Activated T-cell treated with anti-CD3 and anti-CD28 coated beads, Interleukin-2, amount 50 U/mL, for 4 hours (primary cell): ENCODE results near the gene PPIL4. TPM values are rescaled to one million over a fixed set of nuclear protein-coding genes. Genes with fewer than 3 reads are reported as not detected.
A peak's percentile ranks its signal among the peaks of the same experiment; 100 is the strongest.

Experiments used
- ATAC-seq, 2 donors: fragments of 200-7000 bp; cut with Tn5 transposase; one replicate each; pipeline ENCODE4 v1.10.0; 2021
- DNase-seq: peaks from one replicate; pipeline ENCODE4 v3.0.0-alpha.2; 2020
- H3K27me3 Mint-ChIP-seq: one replicate; pipeline ENCODE4 v1.8.0; 2021; ENCODE audit warnings: low read depth, mixed read lengths
- H3K36me3 Mint-ChIP-seq: one replicate; pipeline ENCODE4 v1.8.0; 2022; ENCODE audit warnings: mixed read lengths; ENCODE audit not compliant: insufficient read depth
- H3K4me1 Mint-ChIP-seq: one replicate; pipeline ENCODE4 v1.8.0; 2021; ENCODE audit warnings: low read depth, mixed read lengths
- H3K4me3 Mint-ChIP-seq: one replicate; pipeline ENCODE4 v1.8.0; 2021; ENCODE audit warnings: mild to moderate bottlenecking, moderate library complexity, mixed read lengths
- H3K9me3 Mint-ChIP-seq: one replicate; pipeline ENCODE4 v1.8.0; 2021; ENCODE audit warnings: mixed read lengths
- total RNA-seq, 3 donors: library from RNA; stranded (reverse); gene quantifications; one replicate each; pipeline ENCODE4 v1.2.1, GENCODE V29; 2021

Gene PPIL4, protein sequence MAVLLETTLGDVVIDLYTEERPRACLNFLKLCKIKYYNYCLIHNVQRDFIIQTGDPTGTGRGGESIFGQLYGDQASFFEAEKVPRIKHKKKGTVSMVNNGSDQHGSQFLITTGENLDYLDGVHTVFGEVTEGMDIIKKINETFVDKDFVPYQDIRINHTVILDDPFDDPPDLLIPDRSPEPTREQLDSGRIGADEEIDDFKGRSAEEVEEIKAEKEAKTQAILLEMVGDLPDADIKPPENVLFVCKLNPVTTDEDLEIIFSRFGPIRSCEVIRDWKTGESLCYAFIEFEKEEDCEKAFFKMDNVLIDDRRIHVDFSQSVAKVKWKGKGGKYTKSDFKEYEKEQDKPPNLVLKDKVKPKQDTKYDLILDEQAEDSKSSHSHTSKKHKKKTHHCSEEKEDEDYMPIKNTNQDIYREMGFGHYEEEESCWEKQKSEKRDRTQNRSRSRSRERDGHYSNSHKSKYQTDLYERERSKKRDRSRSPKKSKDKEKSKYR
- total RNA-seq, result 10 to 100 TPM; 19.7 to 22.2 (median 21.9) TPM

DNA sequence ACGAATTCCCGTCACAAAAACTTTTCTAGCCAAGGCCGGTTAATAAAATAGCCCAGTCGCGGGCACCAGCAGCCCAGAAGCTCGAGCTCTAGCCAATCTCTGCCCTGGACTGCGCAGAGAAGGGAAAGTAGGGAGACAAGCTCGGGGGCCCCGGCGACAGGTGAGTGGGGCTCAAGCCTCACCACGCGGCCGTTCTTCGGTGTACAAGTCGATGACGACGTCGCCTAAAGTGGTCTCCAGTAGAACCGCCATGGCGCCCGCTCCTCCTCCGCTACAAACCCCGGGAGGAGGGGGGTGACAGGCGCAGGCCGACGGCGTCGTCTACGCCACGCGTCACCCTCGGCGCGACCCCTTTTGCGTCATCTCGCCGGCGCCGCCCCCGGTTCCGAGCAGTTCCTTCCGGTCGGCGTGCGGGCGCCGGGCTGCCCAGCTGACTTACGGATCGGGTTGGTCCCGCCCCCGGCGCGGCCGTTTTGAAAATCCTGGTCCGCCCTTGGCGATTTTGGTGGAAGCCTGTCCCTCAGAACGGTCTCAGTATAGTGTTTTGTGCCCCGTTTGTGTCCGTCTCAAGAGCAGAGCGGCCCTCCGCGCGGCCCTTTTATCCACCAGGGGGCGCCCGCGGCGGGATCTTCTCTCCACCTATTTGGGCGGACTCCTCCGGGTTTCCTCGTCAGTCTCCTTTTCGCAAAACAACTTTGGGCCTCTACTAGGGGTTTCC, at the start of gene PPIL4:
TSS of gene PPIL4 (minus strand) at position 290 of the 718 bp plus-strand sequence. CDS start at position 252, 38 bp downstream.
- peak; percentile 91 to 92 for ATAC-seq
- H3K36me3 Mint-ChIP-seq, result peaks cover 6% of the 10 kb centered on the region
- no peaks in the 10 kb centered on the region for H3K9me3 Mint-ChIP-seq
- peak within 1 kb of the TSS; percentile 100 for H3K4me3 Mint-ChIP-seq
- H3K27me3 Mint-ChIP-seq, result no peaks in the 10 kb centered on the region
- DNase-seq, result peak; percentile 96
- peaks cover 37% of the 10 kb centered on the region for H3K4me1 Mint-ChIP-seq

GRCh38 chr6:149593408-149593807, 47.6 kb upstream of the PPIL4 start:
- ATAC-seq (no peak), DNase-seq (no peak)
- no peaks in the 10 kb centered on the region for H3K4me1 Mint-ChIP-seq
- H3K9me3 Mint-ChIP-seq, result no peaks in the 10 kb centered on the region
- H3K36me3 Mint-ChIP-seq, result peaks cover 16% of the 10 kb centered on the region
- no peak overlapping the region for H3K4me3 Mint-ChIP-seq
- no peaks in the 10 kb centered on the region for H3K27me3 Mint-ChIP-seq

DNA sequence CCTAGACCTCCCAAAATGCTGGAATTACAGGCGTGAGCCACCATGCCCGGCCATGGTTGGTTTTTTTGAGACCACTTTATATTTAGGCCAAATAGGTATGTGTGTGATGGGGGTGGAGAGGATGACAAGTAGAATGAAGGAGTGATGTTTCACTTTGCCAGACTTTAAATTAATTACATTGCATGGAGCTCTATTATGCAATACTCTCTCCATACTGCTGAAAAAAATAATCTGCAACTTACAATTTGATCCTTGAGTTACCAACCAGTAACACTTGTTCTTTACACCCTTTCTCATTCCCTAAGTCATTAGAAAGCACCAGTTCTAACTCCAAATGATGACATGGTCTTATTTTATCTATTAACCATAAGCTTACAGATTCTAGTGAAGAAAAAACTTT, 47.1 kb upstream of the PPIL4 start:
- DNase-seq (no peak), ATAC-seq (no peak)
- Mint-ChIP-seq H3K36me3 (peaks cover 17% of the 10 kb centered on the region), H3K27me3 (no peaks in the 10 kb centered on the region), H3K4me1 (no peaks in the 10 kb centered on the region), H3K9me3 (no peaks in the 10 kb centered on the region), H3K4me3 (no peak overlapping the region)

- ATAC-seq (no peak), DNase-seq (no peak)
- H3K27me3 Mint-ChIP-seq, result no peaks in the 10 kb centered on the region
- H3K36me3 Mint-ChIP-seq, result peaks cover 19% of the 10 kb centered on the region
- no peaks in the 10 kb centered on the region for H3K4me1 Mint-ChIP-seq
- no peaks in the 10 kb centered on the region for H3K9me3 Mint-ChIP-seq
- H3K4me3 Mint-ChIP-seq, result no peak overlapping the region
These were observed 40.3 kb upstream of the PPIL4 start for GRCh38 chr6:149586149-149586548.

DNA sequence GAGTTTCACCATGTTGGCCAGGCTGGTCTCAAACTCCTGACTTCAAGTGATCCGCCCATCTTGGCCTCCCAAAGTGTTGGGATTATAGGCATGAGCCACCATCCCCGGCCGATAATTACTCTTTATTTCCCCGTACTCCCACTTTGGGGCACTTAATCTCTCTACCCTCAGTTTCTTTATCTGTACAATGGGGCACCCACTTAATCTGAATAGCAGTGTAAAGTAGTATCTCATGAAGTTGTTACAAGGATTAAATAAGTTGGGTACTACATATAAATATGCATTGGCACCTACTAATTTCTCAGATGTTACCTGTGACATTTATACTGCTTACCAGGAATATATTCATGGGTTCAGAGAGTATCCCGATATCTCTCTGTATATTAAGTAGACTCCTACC, 35.5 kb upstream of the PPIL4 start:
- no peak overlapping the region for H3K4me3 Mint-ChIP-seq
- peaks cover 25% of the 10 kb centered on the region for H3K36me3 Mint-ChIP-seq

GRCh38 chr6:149580880-149581279, 35.0 kb upstream of the PPIL4 start:
- ATAC-seq (no peak), DNase-seq (no peak)
- peaks cover 25% of the 10 kb centered on the region for H3K36me3 Mint-ChIP-seq
- no peak overlapping the region for H3K4me3 Mint-ChIP-seq
- H3K9me3 Mint-ChIP-seq, result no peaks in the 10 kb centered on the region
- H3K4me1 Mint-ChIP-seq, result no peaks in the 10 kb centered on the region
- no peaks in the 10 kb centered on the region for H3K27me3 Mint-ChIP-seq

More for the DNA sequence above, 35.5 kb upstream of the PPIL4 start:
- H3K4me1 Mint-ChIP-seq, result no peaks in the 10 kb centered on the region
- no peaks in the 10 kb centered on the region for H3K9me3 Mint-ChIP-seq
- no peaks in the 10 kb centered on the region for H3K27me3 Mint-ChIP-seq
- no peak for ATAC-seq
- no peak for DNase-seq

DNA sequence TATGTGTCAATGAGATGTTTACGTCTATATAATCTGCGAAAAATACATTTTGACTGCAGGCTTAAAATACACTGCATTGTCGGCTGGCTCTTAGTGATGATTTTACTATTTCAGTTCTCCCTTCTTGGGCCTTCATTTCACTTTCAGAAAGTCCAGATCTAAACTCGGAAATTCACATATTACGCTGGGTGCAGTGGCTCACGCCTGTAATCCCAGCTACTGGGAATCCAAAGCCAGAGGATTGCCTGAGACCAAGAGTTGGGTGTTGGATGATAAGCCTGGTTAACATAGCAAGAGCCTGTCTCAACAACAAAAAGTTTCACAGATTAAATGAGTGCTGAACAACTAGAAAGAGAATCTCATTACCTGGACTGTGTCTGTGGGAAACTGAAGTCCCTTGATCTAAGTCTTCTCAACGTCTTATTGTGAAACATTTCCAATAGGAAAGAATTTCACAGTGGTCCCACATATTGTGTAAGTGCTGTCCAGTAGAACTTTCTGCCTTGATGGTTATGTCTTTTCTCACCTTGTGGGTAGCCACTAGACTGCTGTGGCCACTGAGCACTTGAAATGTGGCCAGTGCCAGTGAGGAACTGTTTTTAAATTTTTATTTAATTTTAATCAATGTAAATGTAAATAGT, 22.2 kb upstream of the PPIL4 start:
- H3K36me3 Mint-ChIP-seq, result peaks cover 2% of the 10 kb centered on the region
- H3K4me1 Mint-ChIP-seq, result peaks cover 20% of the 10 kb centered on the region
- H3K9me3 Mint-ChIP-seq, result no peaks in the 10 kb centered on the region
- DNase-seq, result no peak
- no peak for ATAC-seq
- no peaks in the 10 kb centered on the region for H3K27me3 Mint-ChIP-seq
- H3K4me3 Mint-ChIP-seq, result peak overlapping the region; percentile 93

- Mint-ChIP-seq H3K36me3 (no peaks in the 10 kb centered on the region), H3K4me3 (peak overlapping the region; percentile 93), H3K4me1 (peaks cover 20% of the 10 kb centered on the region), H3K9me3 (no peaks in the 10 kb centered on the region), H3K27me3 (no peaks in the 10 kb centered on the region)
- DNase-seq (no peak), ATAC-seq (no peak)
These were observed 21.3 kb upstream of the PPIL4 start for GRCh38 chr6:149567194-149567586.

- no peaks in the 10 kb centered on the region for H3K27me3 Mint-ChIP-seq
- no peaks in the 10 kb centered on the region for H3K36me3 Mint-ChIP-seq
- ATAC-seq, result peak; percentile 18 to 31
- H3K4me1 Mint-ChIP-seq, result peaks cover 20% of the 10 kb centered on the region
- DNase-seq, result peak; percentile 42
- H3K9me3 Mint-ChIP-seq, result no peaks in the 10 kb centered on the region
- peak overlapping the region; percentile 93 for H3K4me3 Mint-ChIP-seq
These were observed 20.8 kb upstream of the PPIL4 start for GRCh38 chr6:149566410-149567193.

- Mint-ChIP-seq H3K4me1 (peaks cover 20% of the 10 kb centered on the region), H3K9me3 (no peaks in the 10 kb centered on the region), H3K4me3 (peak within 1 kb of the TSS; percentile 93), H3K27me3 (no peaks in the 10 kb centered on the region), H3K36me3 (no peaks in the 10 kb centered on the region)
- peak; percentile 92 for DNase-seq
- peak; percentile 87 to 88 for ATAC-seq
These were observed 19.9 kb upstream of the PPIL4 start, which contains the start of gene GINM1 for GRCh38 chr6:149565527-149566409. TSS of gene GINM1 (plus strand) at chr6:149566375. CDS start at chr6:149566415, 40 bp downstream.

GRCh38 chr6:149563928-149564325, 18.1 kb upstream of the PPIL4 start:
- no peaks in the 10 kb centered on the region for H3K27me3 Mint-ChIP-seq
- ATAC-seq (no peak), DNase-seq (no peak)
- H3K4me3 Mint-ChIP-seq, result no peak overlapping the region
- peaks cover 20% of the 10 kb centered on the region for H3K4me1 Mint-ChIP-seq
- H3K9me3 Mint-ChIP-seq, result no peaks in the 10 kb centered on the region
- H3K36me3 Mint-ChIP-seq, result no peaks in the 10 kb centered on the region

GRCh38 chr6:149563203-149563927, 17.5 kb upstream of the PPIL4 start:
- H3K9me3 Mint-ChIP-seq, result no peaks in the 10 kb centered on the region
- no peaks in the 10 kb centered on the region for H3K36me3 Mint-ChIP-seq
- no peaks in the 10 kb centered on the region for H3K27me3 Mint-ChIP-seq
- ATAC-seq (no peak), DNase-seq (no peak)
- peaks cover 20% of the 10 kb centered on the region for H3K4me1 Mint-ChIP-seq
- H3K4me3 Mint-ChIP-seq, result no peak overlapping the region
